Measurements from ENCODE around the gene PRKCH.

DNA sequence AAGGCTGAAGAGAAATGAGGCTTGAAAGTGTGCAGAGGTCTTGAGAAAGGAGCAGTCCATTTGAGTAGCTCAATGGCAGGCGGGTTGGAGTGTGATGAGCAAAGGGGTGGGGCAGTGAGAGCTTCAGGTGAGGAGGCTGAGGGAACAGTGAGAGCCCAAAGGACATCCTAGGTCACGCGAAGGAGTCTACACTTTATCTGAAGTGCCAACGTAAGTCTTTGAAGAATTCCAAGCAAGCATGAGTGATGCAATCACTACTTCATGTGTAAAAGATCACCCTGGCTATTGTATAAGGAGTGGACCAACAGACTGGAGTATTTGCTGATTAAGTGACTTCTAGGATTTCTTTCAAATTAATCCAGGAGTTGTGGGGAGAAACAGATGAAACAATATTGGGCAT is 214.1 kb downstream of the PRKCH start:
- TF ChIP-seq, protein P1, sequence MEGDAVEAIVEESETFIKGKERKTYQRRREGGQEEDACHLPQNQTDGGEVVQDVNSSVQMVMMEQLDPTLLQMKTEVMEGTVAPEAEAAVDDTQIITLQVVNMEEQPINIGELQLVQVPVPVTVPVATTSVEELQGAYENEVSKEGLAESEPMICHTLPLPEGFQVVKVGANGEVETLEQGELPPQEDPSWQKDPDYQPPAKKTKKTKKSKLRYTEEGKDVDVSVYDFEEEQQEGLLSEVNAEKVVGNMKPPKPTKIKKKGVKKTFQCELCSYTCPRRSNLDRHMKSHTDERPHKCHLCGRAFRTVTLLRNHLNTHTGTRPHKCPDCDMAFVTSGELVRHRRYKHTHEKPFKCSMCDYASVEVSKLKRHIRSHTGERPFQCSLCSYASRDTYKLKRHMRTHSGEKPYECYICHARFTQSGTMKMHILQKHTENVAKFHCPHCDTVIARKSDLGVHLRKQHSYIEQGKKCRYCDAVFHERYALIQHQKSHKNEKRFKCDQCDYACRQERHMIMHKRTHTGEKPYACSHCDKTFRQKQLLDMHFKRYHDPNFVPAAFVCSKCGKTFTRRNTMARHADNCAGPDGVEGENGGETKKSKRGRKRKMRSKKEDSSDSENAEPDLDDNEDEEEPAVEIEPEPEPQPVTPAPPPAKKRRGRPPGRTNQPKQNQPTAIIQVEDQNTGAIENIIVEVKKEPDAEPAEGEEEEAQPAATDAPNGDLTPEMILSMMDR (IDR thresholded peaks at IDR 0.05): no peak
- TF ChIP-seq POLR2A (IDR thresholded peaks at IDR 0.05): no peak

Data from esophagus squamous epithelium (tissue), 4 donors.